Endodermal cell (in vitro differentiated cells): ENCODE measurements around the gene HOXB4. TPM values are rescaled to one million over a fixed set of nuclear protein-coding genes. Genes with fewer than 3 reads are reported as not detected.

Source experiments
- DNase-seq: peaks from one replicate; pipeline ENCODE4 v3.0.0-alpha.2; 2017
- H3K27ac ChIP-seq: 2 replicates; pipeline ENCODE4 v1.5.1; 2013; ENCODE audit warnings: mild to moderate bottlenecking, low read depth, low read length, moderate library complexity
- H3K27me3 ChIP-seq: 2 replicates; pipeline ENCODE4 v1.6.1; 2013; ENCODE audit warnings: mild to moderate bottlenecking, low read length, moderate library complexity; ENCODE audit not compliant: insufficient read depth, control insufficient read depth, poor library complexity, severe bottlenecking
- H3K36me3 ChIP-seq: 2 replicates; pipeline ENCODE4 v1.7.0; 2013; ENCODE audit warnings: mild to moderate bottlenecking, low read length, moderate library complexity; ENCODE audit not compliant: control insufficient read depth, insufficient read depth
- H3K4me1 ChIP-seq: one replicate; pipeline ENCODE4 v1.7.0; 2013; ENCODE audit warnings: low read length; ENCODE audit not compliant: control insufficient read depth, insufficient read depth
- H3K4me3 ChIP-seq: 2 replicates; pipeline ENCODE4 v1.5.1; 2013; ENCODE audit warnings: mild to moderate bottlenecking, low read length, moderate library complexity
- H3K9ac ChIP-seq: 2 replicates; pipeline ENCODE4 v1.6.1; 2013; ENCODE audit warnings: mild to moderate bottlenecking, low read length, moderate library complexity; ENCODE audit not compliant: poor library complexity, severe bottlenecking; ENCODE audit errors: extremely low read depth
- H3K9me3 ChIP-seq: 2 replicates; pipeline ENCODE4 v1.6.1; 2013; ENCODE audit warnings: mild to moderate bottlenecking, low read length, moderate library complexity; ENCODE audit not compliant: control insufficient read depth
- H3K27ac Mint-ChIP-seq: 2 replicates; pipeline ENCODE4 v1.8.0; 2020; ENCODE audit warnings: mixed read lengths
- H3K27me3 Mint-ChIP-seq: 2 replicates; pipeline ENCODE4 v1.8.0; 2021; ENCODE audit warnings: mild to moderate bottlenecking, mixed read lengths; ENCODE audit not compliant: insufficient read depth
- H3K36me3 Mint-ChIP-seq: 2 replicates; pipeline ENCODE4 v1.8.0; 2020; ENCODE audit warnings: low read depth, mixed read lengths
- H3K4me1 Mint-ChIP-seq: 2 replicates; pipeline ENCODE4 v1.8.0; 2020; ENCODE audit warnings: mixed read lengths
- H3K4me3 Mint-ChIP-seq: 2 replicates; pipeline ENCODE4 v1.8.0; 2020; ENCODE audit warnings: mild to moderate bottlenecking, moderate library complexity, mixed read lengths
- H3K9me3 Mint-ChIP-seq: 2 replicates; pipeline ENCODE4 v1.8.0; 2020; ENCODE audit warnings: mild to moderate bottlenecking, mixed read lengths
- CTCF ChIP-seq: fragments of 200-600 bp; sonication (generic); conservative IDR thresholded peaks from 2 replicates; pipeline ENCODE4 v1.5.0; 2021; ENCODE audit warnings: antibody characterized with exemption, mild to moderate bottlenecking
- WGBS, 2 experiments: methylation state at CpG; one replicate each; pipeline versions ENCODE4 v1.1.5 to v1.1.7; 2013; ENCODE audit warnings: missing lambda C conversion rate in 2 of 2, mixed read lengths in 1 of 2; ENCODE audit not compliant: insufficient coverage in 1 of 2, insufficient read length in 1 of 2; 5-methylcytosine and 5-hydroxymethylcytosine counted together
- total RNA-seq, 2 donors: library from RNA; stranded (reverse); fragmentation: NEBNext Ultra II Directional in 1 of 2; extraction: Animal tissue kit (Norgen Biotek cat#: 25700) in 1 of 2; gene quantifications; 2 replicates in 1 of 2; 3 replicates in 1 of 2; pipeline ENCODE4 v1.2.1, GENCODE V29; 2021

Gene HOXB4
- total RNA-seq, 2 donors from 2014 or later = not detected

GRCh38 chr17:48548523-48549280, 29.4 kb downstream of the HOXB4 start:
- Mint-ChIP-seq H3K27me3 (peaks cover 100% of the 10 kb centered on the region), H3K9me3 (no peaks in the 10 kb centered on the region), H3K4me1 (peaks cover 19% of the 10 kb centered on the region), H3K4me3 (no peak overlapping the region), H3K36me3 (no peaks in the 10 kb centered on the region), H3K27ac (no peak overlapping the region)
- DNase-seq = no peak
- 16% methylated on average over 3 to 5 of the region's 6 CpGs for WGBS, 2 experiments
- H3K4me3 ChIP-seq = peak overlapping the region; percentile 2
- peaks cover 99% of the 10 kb centered on the region for H3K27me3 ChIP-seq
- no peaks in the 10 kb centered on the region for H3K36me3 ChIP-seq
- no peak overlapping the region for H3K9ac ChIP-seq
- TF ChIP-seq CTCF = no peak
- H3K27ac ChIP-seq = peak overlapping the region; percentile 95
- H3K9me3 ChIP-seq = no peaks in the 10 kb centered on the region
- H3K4me1 ChIP-seq = peaks cover 14% of the 10 kb centered on the region

- H3K27me3 Mint-ChIP-seq = peaks cover 98% of the 10 kb centered on the region
These were observed 30.2 kb downstream of the HOXB4 start for GRCh38 chr17:48547808-48548522.

More at GRCh38 chr17:48547808-48548522, 30.2 kb downstream of the HOXB4 start:
- Mint-ChIP-seq H3K9me3 (no peaks in the 10 kb centered on the region), H3K27ac (no peak overlapping the region), H3K4me1 (peaks cover 22% of the 10 kb centered on the region), H3K36me3 (no peaks in the 10 kb centered on the region), H3K4me3 (no peak overlapping the region)
- no peak overlapping the region for H3K9ac ChIP-seq
- H3K9me3 ChIP-seq = no peaks in the 10 kb centered on the region
- H3K27me3 ChIP-seq = peaks cover 99% of the 10 kb centered on the region
- no peak for DNase-seq
- peak overlapping the region; percentile 95 for H3K27ac ChIP-seq
- TF ChIP-seq CTCF = no peak
- 37 to 52% methylated on average over 12 to 22 of the region's 24 CpGs for WGBS, 2 experiments
- peaks cover 14% of the 10 kb centered on the region for H3K4me1 ChIP-seq
- H3K36me3 ChIP-seq = no peaks in the 10 kb centered on the region
- H3K4me3 ChIP-seq = peak overlapping the region; percentile 47
